Parathyroid adenoma (tissue), 2 donors: ENCODE data around the gene CCND3.
A peak's percentile ranks its signal among the peaks of the same experiment; 100 is the strongest.

Experiments used
- H2AFZ ChIP-seq: fragments of 300-600 bp; sonication (generic); one replicate; pipeline ENCODE4 v1.7.0; 2017; ENCODE audit warnings: antibody characterized with exemption, mild to moderate bottlenecking
- H3K27ac ChIP-seq: fragments of 300-600 bp; sonication (generic); one replicate; pipeline ENCODE4 v1.7.0; 2017
- H3K27me3 ChIP-seq: fragments of 300-600 bp; sonication (generic); one replicate; pipeline ENCODE4 v1.7.0; 2017; ENCODE audit warnings: low read length; ENCODE audit not compliant: control insufficient read depth, insufficient read depth
- H3K36me3 ChIP-seq: fragments of 300-600 bp; sonication (generic); one replicate; pipeline ENCODE4 v1.7.0; 2017; ENCODE audit warnings: low read length; ENCODE audit not compliant: control insufficient read depth, insufficient read depth
- H3K4me1 ChIP-seq: fragments of 300-600 bp; sonication (generic); one replicate; pipeline ENCODE4 v1.7.0; 2017; ENCODE audit warnings: control low read depth
- H3K4me2 ChIP-seq: fragments of 300-600 bp; sonication (generic); one replicate; pipeline ENCODE4 v1.7.0; 2017; ENCODE audit warnings: low read length
- H3K4me3 ChIP-seq: fragments of 300-600 bp; sonication (generic); one replicate; pipeline ENCODE4 v1.7.0; 2017; ENCODE audit warnings: low read depth, low read length
- H3K79me2 ChIP-seq: fragments of 300-600 bp; sonication (generic); one replicate; pipeline ENCODE4 v1.7.0; 2017; ENCODE audit warnings: control low read depth
- H3K9ac ChIP-seq: fragments of 300-600 bp; sonication (generic); one replicate; pipeline ENCODE4 v1.7.0; 2017; ENCODE audit warnings: mild to moderate bottlenecking
- H3K9me3 ChIP-seq: fragments of 300-600 bp; sonication (generic); one replicate; pipeline ENCODE4 v1.7.0; 2017; ENCODE audit warnings: low read length; ENCODE audit not compliant: control insufficient read depth
- CTCF ChIP-seq: fragments of 300-600 bp; sonication (generic); IDR thresholded peaks from one replicate; pipeline ENCODE4 v1.7.0; 2017; ENCODE audit warnings: antibody characterized with exemption, mild to moderate bottlenecking
- donor health status: primary hyperparathyroidism.

Gene CCND3

GRCh38 chr6:41941280-41942066 lies at the start of gene CCND3:
TSS of gene CCND3 (minus strand) at chr6:41941808. CDS start at chr6:41941649, 159 bp downstream.
- Histone ChIP-seq H3K4me2 (peak within 1 kb of the TSS; percentile 87), H3K9me3 (no peaks in the 10 kb centered on the region), H3K4me1 (peaks cover 5% of the 10 kb centered on the region), H3K36me3 (no peaks in the 10 kb centered on the region), H3K27ac (peak within 1 kb of the TSS; percentile 81), H3K27me3 (no peaks in the 10 kb centered on the region), H2AFZ (peak within 1 kb of the TSS; percentile 86), H3K79me2 (no peaks in the 10 kb centered on the region), H3K4me3 (peak within 1 kb of the TSS; percentile 72), H3K9ac (peak within 1 kb of the TSS; percentile 51)
- no peak for TF ChIP-seq CTCF

- Histone ChIP-seq H3K27me3 (no peaks in the 10 kb centered on the region), H3K4me2 (no peak overlapping the region), H2AFZ (no peak overlapping the region), H3K4me3 (no peak overlapping the region), H3K79me2 (no peaks in the 10 kb centered on the region), H3K4me1 (no peaks in the 10 kb centered on the region), H3K36me3 (no peaks in the 10 kb centered on the region), H3K27ac (no peak overlapping the region), H3K9ac (no peak overlapping the region), H3K9me3 (no peaks in the 10 kb centered on the region)
- TF ChIP-seq CTCF: no peak
Measured at GRCh38 chr6:41986339-41986738, 44.7 kb upstream of the CCND3 start.

- Histone ChIP-seq H3K36me3 (no peaks in the 10 kb centered on the region), H2AFZ (no peak overlapping the region), H3K9me3 (no peaks in the 10 kb centered on the region), H3K4me3 (no peak overlapping the region), H3K4me2 (no peak overlapping the region), H3K27me3 (no peaks in the 10 kb centered on the region), H3K4me1 (no peaks in the 10 kb centered on the region), H3K27ac (no peak overlapping the region), H3K9ac (no peak overlapping the region), H3K79me2 (no peaks in the 10 kb centered on the region)
- no peak for TF ChIP-seq CTCF
Measured at GRCh38 chr6:41984623-41985022, 43.0 kb upstream of the CCND3 start.

GRCh38 chr6:41976794-41977484 lies 35.3 kb upstream of the CCND3 start:
- H3K79me2 ChIP-seq: no peaks in the 10 kb centered on the region
- no peaks in the 10 kb centered on the region for H3K27me3 ChIP-seq
- no peak for TF ChIP-seq CTCF
- H3K9me3 ChIP-seq: no peaks in the 10 kb centered on the region
- H3K4me2 ChIP-seq: no peak overlapping the region
- H3K4me1 ChIP-seq: no peaks in the 10 kb centered on the region
- no peak overlapping the region for H3K9ac ChIP-seq
- H2AFZ ChIP-seq: no peak overlapping the region
- no peak overlapping the region for H3K27ac ChIP-seq
- H3K36me3 ChIP-seq: no peaks in the 10 kb centered on the region
- no peak overlapping the region for H3K4me3 ChIP-seq
